ENCODE results near the gene ZNF865.

ZNF865 gene

DNA sequence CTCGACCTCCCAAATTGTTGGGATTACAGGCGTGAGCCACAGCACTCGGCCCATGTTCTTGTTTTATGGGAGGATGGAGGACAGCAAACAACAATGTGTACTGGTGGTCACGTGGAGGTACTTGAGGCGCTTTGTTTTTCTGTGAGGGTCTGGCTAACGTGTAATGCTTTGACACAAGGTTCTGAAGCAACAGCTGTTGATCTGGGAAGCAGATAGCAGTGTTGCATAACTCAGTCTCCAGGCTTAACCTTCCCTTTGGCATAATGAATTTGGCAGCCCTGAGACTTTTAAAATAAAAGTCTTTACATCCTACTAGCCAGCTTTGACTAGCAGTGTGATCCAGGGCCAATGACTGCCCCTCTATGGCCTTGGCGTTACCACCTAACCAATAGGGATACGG lies 28.4 kb downstream of the ZNF865 start:
- no peak for ATAC-seq
- TF ChIP-seq ZFP30 (CRISPR knock-in tag; IDR thresholded peaks at IDR 0.05) = no peak
- TF ChIP-seq GLIS3 (CRISPR knock-in tag; IDR thresholded peaks at IDR 0.05) = no peak
- no peak for TF ChIP-seq OSR1 (CRISPR knock-in tag; IDR thresholded peaks at IDR 0.05)
- TF ChIP-seq BACH2 (CRISPR knock-in tag; IDR thresholded peaks at IDR 0.05; ENCODE audit: borderline replicate concordance) = no peak
- TF ChIP-seq ZC3H10 (CRISPR knock-in tag; IDR thresholded peaks at IDR 0.05) = no peak
- TF ChIP-seq ZNF8 (CRISPR knock-in tag; IDR thresholded peaks at IDR 0.05) = no peak
- no peak for TF ChIP-seq RARB (CRISPR knock-in tag; IDR thresholded peaks at IDR 0.05)
- TF ChIP-seq TCF4 (CRISPR knock-in tag; IDR thresholded peaks at IDR 0.05; ENCODE audit: borderline replicate concordance) = no peak
- no peak for TF ChIP-seq ISL1 (CRISPR knock-in tag; IDR thresholded peaks at IDR 0.05)
- no peak for TF ChIP-seq SNAI2 (CRISPR knock-in tag; IDR thresholded peaks at IDR 0.05)
- TF ChIP-seq TOX (CRISPR knock-in tag; IDR thresholded peaks at IDR 0.05; ENCODE audit: borderline replicate concordance) = no peak
- no peak for TF ChIP-seq ZNF565 (CRISPR knock-in tag; conservative IDR thresholded peaks at IDR 0.05; ENCODE audit: low read depth)
- TF ChIP-seq, protein P1, sequence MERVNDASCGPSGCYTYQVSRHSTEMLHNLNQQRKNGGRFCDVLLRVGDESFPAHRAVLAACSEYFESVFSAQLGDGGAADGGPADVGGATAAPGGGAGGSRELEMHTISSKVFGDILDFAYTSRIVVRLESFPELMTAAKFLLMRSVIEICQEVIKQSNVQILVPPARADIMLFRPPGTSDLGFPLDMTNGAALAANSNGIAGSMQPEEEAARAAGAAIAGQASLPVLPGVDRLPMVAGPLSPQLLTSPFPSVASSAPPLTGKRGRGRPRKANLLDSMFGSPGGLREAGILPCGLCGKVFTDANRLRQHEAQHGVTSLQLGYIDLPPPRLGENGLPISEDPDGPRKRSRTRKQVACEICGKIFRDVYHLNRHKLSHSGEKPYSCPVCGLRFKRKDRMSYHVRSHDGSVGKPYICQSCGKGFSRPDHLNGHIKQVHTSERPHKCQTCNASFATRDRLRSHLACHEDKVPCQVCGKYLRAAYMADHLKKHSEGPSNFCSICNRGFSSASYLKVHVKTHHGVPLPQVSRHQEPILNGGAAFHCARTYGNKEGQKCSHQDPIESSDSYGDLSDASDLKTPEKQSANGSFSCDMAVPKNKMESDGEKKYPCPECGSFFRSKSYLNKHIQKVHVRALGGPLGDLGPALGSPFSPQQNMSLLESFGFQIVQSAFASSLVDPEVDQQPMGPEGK (CRISPR knock-in tag; IDR thresholded peaks at IDR 0.05; ENCODE audit: borderline replicate concordance) = no peak
- no peak for TF ChIP-seq ZFP3 (CRISPR knock-in tag; IDR thresholded peaks at IDR 0.05)

DNA sequence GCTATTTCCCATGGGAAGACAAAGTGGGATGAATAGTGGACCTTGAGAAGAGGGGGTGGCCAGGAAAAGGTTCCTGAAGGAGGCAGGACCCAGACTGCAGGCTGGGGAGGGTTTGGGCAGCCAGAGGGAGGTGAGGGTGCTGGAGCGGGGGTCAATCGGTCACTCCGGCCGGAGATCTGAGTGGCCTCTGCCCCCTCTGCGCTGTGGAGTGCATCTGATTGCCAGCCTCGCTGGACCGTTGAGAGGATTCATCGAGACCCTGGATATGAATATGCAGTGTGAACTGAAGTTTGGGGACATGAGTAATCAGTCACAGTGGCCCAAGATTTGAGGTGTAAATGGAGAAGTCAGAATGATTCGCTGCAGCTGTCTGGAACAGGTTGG lies 29.9 kb downstream of the ZNF865 start:
- no peak for ATAC-seq
- TF ChIP-seq TOX (CRISPR knock-in tag; IDR thresholded peaks at IDR 0.05; ENCODE audit: borderline replicate concordance) (no peak), OSR1 (CRISPR knock-in tag; IDR thresholded peaks at IDR 0.05) (no peak), ZC3H10 (CRISPR knock-in tag; IDR thresholded peaks at IDR 0.05) (no peak), ISL1 (CRISPR knock-in tag; IDR thresholded peaks at IDR 0.05) (no peak), RARB (CRISPR knock-in tag; IDR thresholded peaks at IDR 0.05) (no peak), TCF4 (CRISPR knock-in tag; IDR thresholded peaks at IDR 0.05; ENCODE audit: borderline replicate concordance) (no peak), ZFP30 (CRISPR knock-in tag; IDR thresholded peaks at IDR 0.05) (no peak), ESRRG (CRISPR knock-in tag; IDR thresholded peaks at IDR 0.05) (no peak), ARNTL (CRISPR knock-in tag; IDR thresholded peaks at IDR 0.05; ENCODE audit: borderline replicate concordance, low read depth) (no peak), GLIS3 (CRISPR knock-in tag; IDR thresholded peaks at IDR 0.05) (no peak), ZNF8 (CRISPR knock-in tag; IDR thresholded peaks at IDR 0.05) (no peak), BACH2 (CRISPR knock-in tag; IDR thresholded peaks at IDR 0.05; ENCODE audit: borderline replicate concordance) (no peak), ZFP3 (CRISPR knock-in tag; IDR thresholded peaks at IDR 0.05) (no peak), CSDC2 (CRISPR knock-in tag; IDR thresholded peaks at IDR 0.05) (no peak)
- TF ChIP-seq, protein P2, sequence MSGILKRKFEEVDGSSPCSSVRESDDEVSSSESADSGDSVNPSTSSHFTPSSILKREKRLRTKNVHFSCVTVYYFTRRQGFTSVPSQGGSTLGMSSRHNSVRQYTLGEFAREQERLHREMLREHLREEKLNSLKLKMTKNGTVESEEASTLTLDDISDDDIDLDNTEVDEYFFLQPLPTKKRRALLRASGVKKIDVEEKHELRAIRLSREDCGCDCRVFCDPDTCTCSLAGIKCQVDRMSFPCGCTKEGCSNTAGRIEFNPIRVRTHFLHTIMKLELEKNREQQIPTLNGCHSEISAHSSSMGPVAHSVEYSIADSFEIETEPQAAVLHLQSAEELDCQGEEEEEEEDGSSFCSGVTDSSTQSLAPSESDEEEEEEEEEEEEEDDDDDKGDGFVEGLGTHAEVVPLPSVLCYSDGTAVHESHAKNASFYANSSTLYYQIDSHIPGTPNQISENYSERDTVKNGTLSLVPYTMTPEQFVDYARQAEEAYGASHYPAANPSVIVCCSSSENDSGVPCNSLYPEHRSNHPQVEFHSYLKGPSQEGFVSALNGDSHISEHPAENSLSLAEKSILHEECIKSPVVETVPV (CRISPR knock-in tag; IDR thresholded peaks at IDR 0.05) = no peak
- TF ChIP-seq, protein P1 (CRISPR knock-in tag; IDR thresholded peaks at IDR 0.05; ENCODE audit: borderline replicate concordance) = no peak
- TF ChIP-seq, protein P3, sequence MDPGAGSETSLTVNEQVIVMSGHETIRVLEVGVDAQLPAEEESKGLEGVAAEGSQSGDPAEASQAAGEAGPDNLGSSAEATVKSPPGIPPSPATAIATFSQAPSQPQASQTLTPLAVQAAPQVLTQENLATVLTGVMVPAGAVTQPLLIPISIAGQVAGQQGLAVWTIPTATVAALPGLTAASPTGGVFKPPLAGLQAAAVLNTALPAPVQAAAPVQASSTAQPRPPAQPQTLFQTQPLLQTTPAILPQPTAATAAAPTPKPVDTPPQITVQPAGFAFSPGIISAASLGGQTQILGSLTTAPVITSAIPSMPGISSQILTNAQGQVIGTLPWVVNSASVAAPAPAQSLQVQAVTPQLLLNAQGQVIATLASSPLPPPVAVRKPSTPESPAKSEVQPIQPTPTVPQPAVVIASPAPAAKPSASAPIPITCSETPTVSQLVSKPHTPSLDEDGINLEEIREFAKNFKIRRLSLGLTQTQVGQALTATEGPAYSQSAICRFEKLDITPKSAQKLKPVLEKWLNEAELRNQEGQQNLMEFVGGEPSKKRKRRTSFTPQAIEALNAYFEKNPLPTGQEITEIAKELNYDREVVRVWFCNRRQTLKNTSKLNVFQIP (CRISPR knock-in tag; IDR thresholded peaks at IDR 0.05; ENCODE audit: borderline replicate concordance, low read depth) = no peak
- TF ChIP-seq, protein P4, sequence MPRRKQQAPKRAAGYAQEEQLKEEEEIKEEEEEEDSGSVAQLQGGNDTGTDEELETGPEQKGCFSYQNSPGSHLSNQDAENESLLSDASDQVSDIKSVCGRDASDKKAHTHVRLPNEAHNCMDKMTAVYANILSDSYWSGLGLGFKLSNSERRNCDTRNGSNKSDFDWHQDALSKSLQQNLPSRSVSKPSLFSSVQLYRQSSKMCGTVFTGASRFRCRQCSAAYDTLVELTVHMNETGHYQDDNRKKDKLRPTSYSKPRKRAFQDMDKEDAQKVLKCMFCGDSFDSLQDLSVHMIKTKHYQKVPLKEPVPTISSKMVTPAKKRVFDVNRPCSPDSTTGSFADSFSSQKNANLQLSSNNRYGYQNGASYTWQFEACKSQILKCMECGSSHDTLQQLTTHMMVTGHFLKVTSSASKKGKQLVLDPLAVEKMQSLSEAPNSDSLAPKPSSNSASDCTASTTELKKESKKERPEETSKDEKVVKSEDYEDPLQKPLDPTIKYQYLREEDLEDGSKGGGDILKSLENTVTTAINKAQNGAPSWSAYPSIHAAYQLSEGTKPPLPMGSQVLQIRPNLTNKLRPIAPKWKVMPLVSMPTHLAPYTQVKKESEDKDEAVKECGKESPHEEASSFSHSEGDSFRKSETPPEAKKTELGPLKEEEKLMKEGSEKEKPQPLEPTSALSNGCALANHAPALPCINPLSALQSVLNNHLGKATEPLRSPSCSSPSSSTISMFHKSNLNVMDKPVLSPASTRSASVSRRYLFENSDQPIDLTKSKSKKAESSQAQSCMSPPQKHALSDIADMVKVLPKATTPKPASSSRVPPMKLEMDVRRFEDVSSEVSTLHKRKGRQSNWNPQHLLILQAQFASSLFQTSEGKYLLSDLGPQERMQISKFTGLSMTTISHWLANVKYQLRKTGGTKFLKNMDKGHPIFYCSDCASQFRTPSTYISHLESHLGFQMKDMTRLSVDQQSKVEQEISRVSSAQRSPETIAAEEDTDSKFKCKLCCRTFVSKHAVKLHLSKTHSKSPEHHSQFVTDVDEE (CRISPR knock-in tag; IDR thresholded peaks at IDR 0.05) = no peak
